Measurements from ENCODE around the gene KCNAB3.
A peak's percentile ranks its signal among the peaks of the same experiment; 100 is the strongest.
"Not testable (repeated sequence)": the region's sequence is repeated elsewhere in the genome, so short reads cannot be mapped to it uniquely, and the experiment has no call there.

Gene KCNAB3

GRCh38 chr17:7929158-7930023 lies at the start of gene KCNAB3:
Gene KCNAB3 (minus strand): TSS chr17:7929856. CDS start chr17:7929435, 421 bp downstream.
- DNase-seq, result no peak

GRCh38 chr17:7977805-7978204 lies 48.1 kb upstream of the KCNAB3 start:
- no peak for DNase-seq

- no peak for DNase-seq
These were observed 47.4 kb upstream of the KCNAB3 start for GRCh38 chr17:7977039-7977438.

GRCh38 chr17:7974638-7975131 lies 45.0 kb upstream of the KCNAB3 start:
- no peak for DNase-seq

GRCh38 chr17:7972131-7972785 lies 42.6 kb upstream of the KCNAB3 start:
- no peak for DNase-seq

- DNase-seq, result no peak
These were observed 42.0 kb upstream of the KCNAB3 start for GRCh38 chr17:7971651-7972050.

- no peak for DNase-seq
These were observed 39.8 kb upstream of the KCNAB3 start for GRCh38 chr17:7969433-7969832.

GRCh38 chr17:7967751-7968150 lies 38.1 kb upstream of the KCNAB3 start:
- no peak for DNase-seq

- no peak for DNase-seq
These were observed 31.8 kb upstream of the KCNAB3 start for GRCh38 chr17:7961421-7961820.

GRCh38 chr17:7959503-7960253 lies 30.0 kb upstream of the KCNAB3 start:
- no peak for DNase-seq

- DNase-seq, result no peak
These were observed 26.7 kb upstream of the KCNAB3 start for GRCh38 chr17:7956228-7956965.

GRCh38 chr17:7955414-7956227 lies 26.0 kb upstream of the KCNAB3 start:
- DNase-seq, result no peak

GRCh38 chr17:7953266-7953665 lies 23.6 kb upstream of the KCNAB3 start:
- DNase-seq, result not testable (repeated sequence)

GRCh38 chr17:7951143-7951792 lies 21.6 kb upstream of the KCNAB3 start:
- DNase-seq, result peak; percentile 63

GRCh38 chr17:7950578-7950977 lies 20.9 kb upstream of the KCNAB3 start:
- no peak for DNase-seq

- no peak for DNase-seq
These were observed 18.0 kb upstream of the KCNAB3 start for GRCh38 chr17:7947651-7948050.

GRCh38 chr17:7946441-7946840 lies 16.8 kb upstream of the KCNAB3 start:
- no peak for DNase-seq

GRCh38 chr17:7945651-7946050 lies 16.0 kb upstream of the KCNAB3 start:
- DNase-seq, result no peak

- DNase-seq, result no peak
These were observed 14.7 kb upstream of the KCNAB3 start for GRCh38 chr17:7944326-7944725.

- DNase-seq, result no peak
These were observed 13.6 kb upstream of the KCNAB3 start for GRCh38 chr17:7943291-7943690.

GRCh38 chr17:7940743-7941142 lies 11.1 kb upstream of the KCNAB3 start:
- no peak for DNase-seq

Data from activated CD8-positive, alpha-beta memory T cell treated with anti-CD3 and anti-CD28 coated beads for 24 hours (primary cell).